GM12891 (cell line): ENCODE data around the gene CDK14.

Experiments
- DNase-seq: peaks from one replicate; pipeline ENCODE4 v3.0.0; 2011; ENCODE audit warnings: low spot score; ENCODE audit not compliant: insufficient read length
- FAIRE-seq: peaks from 2 replicates; lab custom pipeline; 2011; peaks lifted over from hg19 to GRCh38; lab: Jason Lieb, UNC
- PAX5 ChIP-seq: IDR thresholded peaks from 2 replicates; pipeline ENCODE4 v1.6.1; 2011; ENCODE audit warnings: low read length, moderate library complexity, mild to moderate bottlenecking; ENCODE audit not compliant: insufficient read depth, severe bottlenecking
- POLR2A ChIP-seq: IDR thresholded peaks from 2 replicates; pipeline ENCODE4 v1.6.1; 2011; ENCODE audit warnings: low read depth, low read length, control low read depth
- POLR2AphosphoS5 ChIP-seq: IDR thresholded peaks from 2 replicates; pipeline ENCODE4 v1.6.1; 2011; ENCODE audit warnings: low read depth, low read length, control low read depth
- POU2F2 ChIP-seq: IDR thresholded peaks from 2 replicates; pipeline ENCODE4 v1.6.1; 2011; ENCODE audit warnings: low read depth, mild to moderate bottlenecking, control low read depth, low read length, moderate library complexity
- SPI1 ChIP-seq: IDR thresholded peaks from 2 replicates; pipeline ENCODE4 v1.6.1; 2011; ENCODE audit warnings: low read depth, low read length, control low read depth
- TAF1 ChIP-seq: IDR thresholded peaks from 2 replicates; pipeline ENCODE4 v1.6.1; 2011; ENCODE audit warnings: low read depth, low read length, control low read depth

CDK14 gene

DNA sequence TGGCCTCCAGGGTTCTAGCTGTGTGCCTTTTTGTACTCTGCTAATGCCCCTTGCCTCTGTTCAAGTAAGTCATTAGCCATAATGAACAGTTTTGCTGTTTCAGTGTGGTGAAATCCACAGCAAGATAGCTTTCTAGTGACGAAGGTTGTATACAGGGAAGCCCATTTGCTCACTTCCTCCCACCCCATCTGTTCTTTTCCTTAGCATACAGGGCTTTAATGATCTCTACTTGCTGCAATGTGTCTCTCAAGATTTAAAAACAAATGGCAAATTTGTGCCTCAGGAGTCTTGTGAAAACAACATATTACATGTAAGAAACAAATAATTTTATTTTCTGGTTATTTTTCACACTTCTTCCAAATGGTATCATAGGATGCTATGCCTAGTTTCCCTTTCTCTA, 243.2 kb downstream of the CDK14 start:
- TF ChIP-seq SPI1 (0 out of 2 replicates have a peak, but pooled peaks have one; percentile 23), POLR2AphosphoS5 (no peak)
- DNase-seq (no peak), FAIRE-seq (no peak)

DNA sequence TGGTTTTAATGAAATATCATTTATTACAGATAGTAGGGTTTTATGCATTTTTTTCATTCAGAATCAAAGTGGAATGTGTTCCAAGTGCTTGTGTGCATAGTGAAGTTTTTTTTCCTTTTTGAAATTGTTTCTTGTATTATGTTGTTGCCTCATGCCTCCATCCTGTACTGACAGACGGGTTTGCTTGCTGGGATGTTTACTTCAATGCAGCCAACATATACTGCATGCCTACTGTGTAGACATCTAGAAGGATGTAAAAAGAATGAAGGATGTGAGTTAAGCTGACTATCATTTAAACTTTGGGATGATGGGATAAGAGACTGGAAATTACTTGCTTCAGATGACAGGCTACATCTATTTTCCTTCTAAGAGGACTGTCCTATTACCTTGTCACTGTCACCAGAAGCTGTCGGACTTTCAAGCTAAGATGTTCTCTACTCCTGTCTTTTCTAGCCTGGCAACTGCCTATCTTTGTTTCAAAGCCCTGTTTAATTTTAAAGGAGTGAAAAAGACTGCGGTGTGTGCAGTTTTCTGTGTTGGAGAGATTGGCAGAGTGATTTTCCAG, 243.7 kb downstream of the CDK14 start:
- FAIRE-seq (no peak), DNase-seq (no peak)
- no peak for TF ChIP-seq POLR2A
- TF ChIP-seq POU2F2, result no peak
- no peak for TF ChIP-seq POLR2AphosphoS5
- TF ChIP-seq TAF1, result no peak
- no peak for TF ChIP-seq SPI1
- TF ChIP-seq PAX5, result no peak

DNA sequence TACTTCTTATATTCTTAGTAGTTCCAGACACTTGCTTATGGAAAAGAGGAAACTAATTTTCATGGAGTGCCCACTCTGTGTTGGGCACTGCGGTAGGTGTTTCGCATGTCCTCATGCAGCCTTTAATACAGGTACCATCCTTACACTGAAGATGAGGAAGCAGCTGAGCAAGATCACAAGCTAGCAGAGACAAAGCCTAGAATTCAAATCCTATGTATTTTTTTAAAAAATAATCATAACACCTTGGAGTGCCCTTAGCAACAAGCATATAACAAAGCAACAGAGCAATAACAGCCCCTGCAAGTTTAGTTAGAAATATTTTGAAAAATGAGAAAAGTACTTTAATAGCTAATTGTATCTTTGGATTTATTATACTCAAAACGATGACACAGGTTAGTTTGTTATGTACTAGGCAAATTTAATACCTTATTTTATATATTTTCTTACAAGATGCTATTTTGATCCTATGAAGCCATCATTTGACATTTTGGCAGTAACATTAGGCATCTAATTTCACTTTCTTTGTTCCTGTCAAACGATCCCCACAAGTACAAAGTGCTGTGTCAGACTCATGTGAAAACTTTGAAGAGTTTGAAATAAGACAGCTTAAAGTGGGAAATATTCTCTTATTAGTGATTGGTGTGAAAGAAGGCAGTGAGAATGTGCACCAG, 245.8 kb downstream of the CDK14 start:
- TF ChIP-seq PAX5 (no peak), POLR2A (no peak), TAF1 (no peak), POU2F2 (no peak), POLR2AphosphoS5 (no peak), SPI1 (no peak)
- no peak for DNase-seq
- FAIRE-seq, result no peak

DNA sequence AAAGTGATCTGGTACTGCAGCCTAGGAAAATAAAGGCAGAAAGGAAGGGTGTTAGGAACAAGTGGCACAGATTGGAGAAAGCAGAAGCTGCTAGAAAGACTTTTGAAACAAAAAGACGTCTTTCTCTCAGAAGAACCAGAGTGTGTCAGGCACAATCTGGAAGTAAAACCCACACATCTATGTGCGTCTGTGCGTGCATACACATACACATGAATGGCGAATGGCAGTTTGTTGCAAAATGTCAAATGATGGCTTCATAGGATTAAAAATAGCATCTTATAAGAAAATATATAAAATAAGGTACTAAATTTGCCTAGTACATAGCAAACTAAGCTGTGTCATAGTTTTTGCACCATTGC, 246.3 kb downstream of the CDK14 start:
- DNase-seq (no peak), FAIRE-seq (peak; percentile 69)
- TF ChIP-seq PAX5 (no peak), POLR2A (no peak), POLR2AphosphoS5 (no peak), TAF1 (no peak), POU2F2 (no peak), SPI1 (no peak)

DNA sequence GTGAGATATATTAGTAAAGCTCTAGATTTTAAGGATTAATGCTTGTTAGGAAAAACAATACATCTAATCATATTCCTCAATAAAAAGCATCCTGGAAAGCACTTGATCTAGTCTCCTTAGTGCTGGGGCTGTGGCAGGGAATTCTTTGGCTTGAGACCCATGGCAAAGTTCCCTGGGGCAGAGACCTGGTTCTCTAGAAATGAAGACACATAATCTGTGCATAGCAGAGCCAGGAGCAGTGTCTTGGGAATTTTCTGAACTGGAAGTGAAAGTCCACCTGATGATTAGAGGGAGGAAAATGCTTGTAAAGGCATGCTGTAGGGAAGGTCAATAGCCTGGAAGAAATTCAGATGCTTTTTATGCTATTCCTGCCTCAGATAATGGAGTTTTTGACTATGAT, 247.4 kb downstream of the CDK14 start:
- FAIRE-seq (no peak), DNase-seq (no peak)
- TF ChIP-seq TAF1 (no peak), POLR2A (no peak), POU2F2 (no peak), PAX5 (no peak), SPI1 (no peak), POLR2AphosphoS5 (no peak)

DNA sequence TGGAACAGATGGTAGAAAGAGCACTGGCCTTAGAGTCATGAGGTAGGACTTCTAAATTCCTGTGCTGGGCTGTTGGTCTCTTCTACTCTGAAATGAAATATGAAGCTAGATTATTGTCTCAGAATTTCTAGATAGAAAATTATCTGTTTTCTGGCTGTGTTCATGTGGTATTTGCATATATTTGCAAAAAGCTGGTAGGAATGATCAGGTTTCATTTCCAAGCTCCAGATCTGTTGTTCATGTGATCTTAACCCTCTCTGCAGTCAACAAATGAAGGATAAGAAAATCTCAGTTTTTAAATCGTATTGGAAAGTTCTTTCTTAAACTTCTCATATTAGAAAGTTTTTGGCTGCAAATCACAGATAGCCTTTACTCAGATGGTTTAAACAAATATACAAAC, 248.3 kb downstream of the CDK14 start:
- no peak for TF ChIP-seq POLR2AphosphoS5
- no peak for TF ChIP-seq POLR2A
- TF ChIP-seq TAF1, result no peak
- no peak for TF ChIP-seq POU2F2
- TF ChIP-seq SPI1, result no peak
- no peak for TF ChIP-seq PAX5
- no peak for FAIRE-seq
- DNase-seq, result no peak

DNA sequence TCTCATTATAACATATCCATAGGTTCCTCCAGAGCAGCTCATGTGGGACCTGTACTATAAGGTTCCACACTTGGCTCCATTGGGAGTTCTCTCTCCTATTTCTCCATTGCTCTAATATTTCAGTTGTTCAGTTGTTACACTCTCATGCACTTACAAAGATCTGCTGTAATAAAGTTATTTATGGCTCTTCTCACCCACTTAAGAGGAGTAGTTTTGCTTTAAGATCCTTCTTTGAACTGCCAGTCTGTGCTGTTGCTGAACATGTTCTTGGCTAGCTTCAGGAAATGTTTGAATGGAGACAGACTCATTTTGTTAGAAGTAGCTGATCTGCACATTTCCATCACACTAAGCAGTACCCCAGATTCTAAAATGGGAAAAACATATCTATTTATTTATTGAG, 250.1 kb downstream of the CDK14 start:
- FAIRE-seq (no peak), DNase-seq (no peak)
- TF ChIP-seq TAF1 (no peak), POLR2A (no peak), PAX5 (no peak), POLR2AphosphoS5 (no peak), POU2F2 (no peak), SPI1 (no peak)

DNA sequence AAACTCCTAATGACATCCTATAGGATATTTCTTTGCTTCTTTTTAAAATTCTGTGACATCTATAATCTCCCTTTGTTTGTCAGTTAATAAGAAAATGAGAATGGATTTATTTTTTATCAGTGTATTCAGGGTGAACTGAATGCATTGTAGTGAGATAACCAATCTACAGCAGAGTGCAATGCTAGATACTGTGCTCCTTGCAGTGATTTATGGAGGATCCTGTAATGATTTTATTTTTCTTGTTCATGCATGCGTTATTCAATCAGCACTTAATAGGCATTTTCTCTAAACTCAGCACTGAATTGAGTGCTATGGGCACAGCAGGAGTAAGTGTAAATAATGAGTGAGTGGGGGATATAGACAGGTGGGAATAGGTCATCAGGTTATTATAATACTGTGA, 253.9 kb downstream of the CDK14 start:
- no peak for TF ChIP-seq TAF1
- TF ChIP-seq POU2F2, result no peak
- TF ChIP-seq SPI1, result no peak
- no peak for TF ChIP-seq POLR2AphosphoS5
- TF ChIP-seq PAX5, result no peak
- no peak for TF ChIP-seq POLR2A
- DNase-seq (no peak), FAIRE-seq (no peak)

DNA sequence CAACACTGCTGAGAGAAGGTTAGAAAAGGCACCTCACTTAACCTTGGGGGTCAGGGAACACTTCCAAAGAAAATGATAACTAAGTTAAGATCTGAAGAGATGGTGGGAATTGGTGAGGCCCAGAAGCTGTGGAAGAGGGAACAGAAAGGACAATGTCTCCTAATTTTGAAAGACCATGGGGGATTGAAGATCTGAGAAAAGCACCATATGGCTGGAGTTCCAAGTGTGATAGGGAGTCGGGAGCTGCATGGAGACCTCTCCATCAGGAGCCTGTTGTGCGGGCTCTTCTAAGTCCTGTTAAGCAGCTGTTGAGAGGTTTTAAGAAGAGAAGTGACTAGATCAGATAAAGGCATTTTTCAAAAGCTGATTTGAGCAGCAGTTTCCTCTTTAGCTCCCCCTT, 254.3 kb downstream of the CDK14 start:
- DNase-seq, result no peak
- no peak for TF ChIP-seq POLR2AphosphoS5
- TF ChIP-seq SPI1, result no peak
- TF ChIP-seq POU2F2, result no peak
- TF ChIP-seq PAX5, result no peak
- no peak for TF ChIP-seq POLR2A
- TF ChIP-seq TAF1, result no peak
- no peak for FAIRE-seq
